Ovary (tissue), 9 donors: ENCODE data around the gene CHML. TPM values are rescaled to one million over a fixed set of nuclear protein-coding genes. Genes with fewer than 3 reads are reported as not detected.

ENCODE experiments used
- DNase-seq, 5 donors: peaks; one replicate each; pipeline ENCODE4 v3.0.0-alpha.2; 2019 to 2020
- H3K27ac ChIP-seq, 2 donors: fragments of 200-600 bp; one replicate each; pipeline versions ENCODE4 v1.5.1 to v1.8.0; 2019 to 2022
- H3K27me3 ChIP-seq: fragments of 200-600 bp; one replicate; pipeline ENCODE4 v1.8.0; 2022
- H3K36me3 ChIP-seq: fragments of 200-600 bp; sonication (generic); one replicate; pipeline ENCODE4 v1.5.1; 2019
- H3K4me1 ChIP-seq: one replicate; pipeline ENCODE4 v1.8.1; 2013; ENCODE audit warnings: mild to moderate bottlenecking, moderate library complexity; ENCODE audit not compliant: insufficient read depth
- H3K4me3 ChIP-seq: fragments of 200-600 bp; sonication (generic); one replicate; pipeline ENCODE4 v1.5.1; 2017
- H3K9me3 ChIP-seq, 2 donors: fragments of 200-600 bp in 1 of 2; sonication (generic) in 1 of 2; one replicate each; pipeline versions ENCODE4 v1.5.1 to v1.8.1; 2013 to 2019; ENCODE audit warnings: mild to moderate bottlenecking in 1 of 2, moderate library complexity in 1 of 2
- CTCF ChIP-seq, 3 donors: fragments of 450-650 bp in 2 of 3; fragments of 200-600 bp in 1 of 3; IDR thresholded peaks; one replicate each; pipeline versions ENCODE4 v1.5.1 to v1.8.0; 2016 to 2022; ENCODE audit warnings: antibody characterized with exemption in 3 of 3, mild to moderate bottlenecking in 1 of 3
- EP300 ChIP-seq: sonication (generic); formaldehyde crosslinking; IDR thresholded peaks from one replicate; pipeline ENCODE4 v1.6.1; 2017; ENCODE audit warnings: antibody characterized with exemption
- POLR2A ChIP-seq: fragments of 450-650 bp; IDR thresholded peaks from one replicate; pipeline ENCODE4 v1.6.1; 2017; ENCODE audit warnings: antibody characterized with exemption, mild to moderate bottlenecking, moderate library complexity
- WGBS, 3 donors: extraction: QIAGEN DNeasy Blood & Tissue Kit in 1 of 3; methylation state at CpG; one replicate each; pipeline versions ENCODE4 v1.1.5 to v1.1.7; 2013 to 2017; 5-methylcytosine and 5-hydroxymethylcytosine counted together
- intact Hi-C, 4 donors: fragments of 100-400 bp; cut with DNase I; formaldehyde crosslinking; loops; one replicate each; pipeline versions ENCODE4 v1.11.0 to v1.15.1; 2022 to 2023
- polyA plus RNA-seq, 2 donors: library from polyadenylated mRNA; stranded (reverse); fragments of 200-250 nt in 1 of 2; fragments of 350-450 nt in 1 of 2; fragmentation: Illumina TruSeq in 1 of 2; extraction: RNeasy Lipid Tissue Mini Kit (QIAGEN cat#74804) in 1 of 2; gene quantifications; one replicate each; pipeline ENCODE4 v1.2.3, GENCODE V29; 2013 to 2014
- total RNA-seq, 7 donors: library from RNA; depleted of rRNA in 2 of 7; stranded (reverse); fragments of >200 nt in 2 of 7; fragmentation: NEBNext Ultra II Directional in 3 of 7; extraction: Animal tissue kit (Norgen Biotek cat#: 25700) in 3 of 7; gene quantifications; one replicate each; pipeline versions ENCODE4 v1.1.0 to v1.2.4, GENCODE V29; 2016 to 2023
- donor health status: DM: no; HTN: no; CAD: no; lungs with moderate emphysema.
- donor health status: DM: no; HTN: no; CAD: no.
- donor health status: Bipolar disorder and iron deficiency.
- donor health status: DM: yes; HTN: yes; CAD: no.
- donor health status: DM: no; HTN: no; CAD: no.
- donor health status: DM: yes; HTN: yes; CAD: no.

CHML gene
- total and polyA plus RNA-seq, 9 donors: 5.3 to 25.1 (median 11.0) TPM

GRCh38 chr1:241679961-241680360 lies 39.8 kb upstream of the CHML start:
- no peak for DNase-seq
- Histone ChIP-seq H3K4me3 (no peak overlapping the region), H3K27me3 (no peaks in the 10 kb centered on the region), H3K36me3 (no peaks in the 10 kb centered on the region), H3K9me3 (no peaks in the 10 kb centered on the region), H3K4me1 (no peaks in the 10 kb centered on the region), H3K27ac (no peak overlapping the region)
- 83 to 89% (median 88%) methylated on average over 3 of the region's 3 CpGs for WGBS, 3 donors
- TF ChIP-seq POLR2A (no peak), EP300 (no peak), CTCF (IDR thresholded peaks at IDR 0.05) (no peak)
- intact Hi-C loops: no loop called here

- intact Hi-C loops: no loop called here
- Histone ChIP-seq H3K36me3 (no peaks in the 10 kb centered on the region), H3K27me3 (no peaks in the 10 kb centered on the region), H3K4me1 (no peaks in the 10 kb centered on the region), H3K4me3 (no peak overlapping the region), H3K27ac (no peak overlapping the region), H3K9me3 (no peaks in the 10 kb centered on the region)
- DNase-seq: no peak
- TF ChIP-seq EP300 (no peak), CTCF (IDR thresholded peaks at IDR 0.05) (no peak), POLR2A (no peak)
- WGBS, 3 donors: 89 to 95% (median 90%) methylated on average over 4 of the region's 4 CpGs
Observed at GRCh38 chr1:241679404-241679803, 39.2 kb upstream of the CHML start.

- no peak for DNase-seq
- H3K36me3 ChIP-seq: no peaks in the 10 kb centered on the region
- intact Hi-C loops: no loop called here
- 74 to 91% (median 85%) methylated on average over 2 of the region's 2 CpGs for WGBS, 3 donors
- H3K27me3 ChIP-seq: no peaks in the 10 kb centered on the region
- no peak for TF ChIP-seq EP300
- no peak for TF ChIP-seq CTCF (IDR thresholded peaks at IDR 0.05)
- TF ChIP-seq POLR2A: no peak
- no peak overlapping the region for H3K27ac ChIP-seq
- H3K4me1 ChIP-seq: no peaks in the 10 kb centered on the region
- no peaks in the 10 kb centered on the region for H3K9me3 ChIP-seq
- H3K4me3 ChIP-seq: no peak overlapping the region
Observed at GRCh38 chr1:241678536-241678935, 38.4 kb upstream of the CHML start.

GRCh38 chr1:241677201-241677600 lies 37.0 kb upstream of the CHML start:
- Histone ChIP-seq H3K9me3 (no peaks in the 10 kb centered on the region), H3K4me3 (no peak overlapping the region), H3K27me3 (no peaks in the 10 kb centered on the region), H3K4me1 (no peaks in the 10 kb centered on the region), H3K36me3 (no peaks in the 10 kb centered on the region), H3K27ac (no peak overlapping the region)
- WGBS, 3 donors: 11 to 33% (median 18%) methylated on average over 5 of the region's 5 CpGs
- intact Hi-C loops: no loop called here
- TF ChIP-seq EP300 (no peak), CTCF (IDR thresholded peaks at IDR 0.05) (no peak), POLR2A (no peak)
- no peak for DNase-seq

GRCh38 chr1:241675983-241676382 lies 35.8 kb upstream of the CHML start:
- H3K36me3 ChIP-seq: no peaks in the 10 kb centered on the region
- no peaks in the 10 kb centered on the region for H3K27me3 ChIP-seq
- intact Hi-C loops: no loop called here
- no peak overlapping the region for H3K27ac ChIP-seq
- no peaks in the 10 kb centered on the region for H3K9me3 ChIP-seq
- H3K4me3 ChIP-seq: no peak overlapping the region
- H3K4me1 ChIP-seq: no peaks in the 10 kb centered on the region
- TF ChIP-seq EP300: no peak
- no peak for TF ChIP-seq CTCF (IDR thresholded peaks at IDR 0.05)
- no peak for TF ChIP-seq POLR2A
- 29 to 35% (median 30%) methylated on average over 4 of the region's 4 CpGs for WGBS, 3 donors
- no peak for DNase-seq
